HG02870 (cell line): Measurements from ENCODE around the gene RBFOX2.

Experiments
- ATAC-seq: cut with Tn5 transposase; IDR thresholded peaks from one replicate; pipeline ENCODE4 v1.9.1; 2021; ENCODE audit warnings: mild to moderate bottlenecking, moderate library complexity; ENCODE audit not compliant: unreplicated experiment

RBFOX2 gene

DNA sequence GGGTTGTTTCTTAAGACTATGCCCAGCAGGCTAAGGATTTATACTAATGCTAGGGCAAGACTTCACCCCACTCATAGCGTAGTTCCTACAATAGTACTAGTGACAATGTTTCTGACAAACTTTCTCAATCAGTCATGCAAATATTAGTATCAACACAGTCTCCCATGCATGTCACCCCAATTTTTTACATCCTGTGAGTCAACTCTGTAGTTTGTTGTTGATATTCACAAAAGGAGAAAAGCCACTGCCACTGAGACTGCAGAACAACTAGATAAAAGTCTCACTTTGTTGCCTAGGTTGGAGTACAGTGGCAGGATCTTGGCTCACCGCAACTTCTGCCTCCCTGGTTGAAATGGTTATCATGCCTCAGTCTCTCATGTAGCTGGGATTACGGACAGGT, 155.2 kb downstream of the RBFOX2 start:
- ATAC-seq, result no peak

- ATAC-seq, result no peak
These were observed 156.2 kb downstream of the RBFOX2 start for GRCh38 chr22:35872451-35872850.

DNA sequence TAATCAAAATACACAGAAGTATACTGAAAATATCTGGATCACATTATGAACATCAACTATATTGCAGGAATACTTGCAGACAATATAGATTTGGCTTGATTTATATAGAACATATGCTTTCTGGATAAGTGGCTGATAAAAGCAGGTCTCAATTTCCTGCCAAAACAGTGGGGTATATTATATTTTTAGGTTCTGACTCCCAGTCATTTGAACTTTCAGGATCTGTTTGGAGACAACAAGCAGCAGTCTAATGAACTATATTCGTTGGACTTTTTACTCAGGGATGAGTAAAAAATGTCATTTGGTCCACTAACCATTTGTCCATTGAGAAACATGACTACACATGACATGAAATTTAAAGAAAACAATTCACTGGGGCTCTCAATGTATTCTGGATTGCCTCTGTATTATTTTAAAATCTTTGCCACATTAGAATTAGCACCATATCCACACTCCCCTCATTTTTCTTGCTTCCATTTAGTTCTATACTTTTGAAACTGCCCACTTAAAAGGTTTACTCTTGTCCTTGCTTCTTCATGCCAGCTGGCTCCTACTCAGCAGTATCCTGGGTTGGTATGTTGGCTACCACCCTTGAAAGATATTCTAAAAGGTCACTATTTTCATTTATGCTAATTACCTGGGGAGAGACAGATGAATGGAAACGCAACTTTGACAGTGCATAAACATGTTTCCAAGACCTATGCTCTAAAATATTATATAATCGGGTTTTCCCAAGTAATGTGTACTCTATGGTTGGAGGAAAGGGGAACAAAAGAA, 157.9 kb downstream of the RBFOX2 start:
- ATAC-seq, result no peak

DNA sequence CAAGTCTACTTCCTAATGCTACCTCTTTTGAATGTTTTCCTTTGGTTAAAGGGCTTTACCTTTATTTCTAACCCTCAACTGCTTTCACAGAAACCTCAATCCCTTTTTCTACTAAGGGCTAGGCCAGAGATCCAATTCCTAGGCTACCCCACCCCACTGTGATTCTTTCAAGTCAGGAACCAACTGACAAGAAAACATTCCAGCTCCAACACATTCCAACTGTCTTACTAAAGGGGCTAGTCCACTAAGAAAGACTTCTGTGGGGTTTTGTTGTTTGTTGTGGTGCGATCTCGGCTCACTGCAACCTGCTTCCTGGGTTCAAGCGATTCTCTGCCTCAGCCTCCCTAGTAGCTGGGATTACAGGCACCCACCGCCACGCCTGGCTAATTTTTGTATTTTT, 159.7 kb downstream of the RBFOX2 start:
- no peak for ATAC-seq

GRCh38 chr22:35866651-35867050, 162.0 kb downstream of the RBFOX2 start:
- ATAC-seq, result no peak

- ATAC-seq, result no peak
These were observed 164.0 kb downstream of the RBFOX2 start for GRCh38 chr22:35864545-35865165.

GRCh38 chr22:35863432-35863831, 165.2 kb downstream of the RBFOX2 start:
- ATAC-seq, result no peak

GRCh38 chr22:35862697-35863096, 165.9 kb downstream of the RBFOX2 start:
- no peak for ATAC-seq

DNA sequence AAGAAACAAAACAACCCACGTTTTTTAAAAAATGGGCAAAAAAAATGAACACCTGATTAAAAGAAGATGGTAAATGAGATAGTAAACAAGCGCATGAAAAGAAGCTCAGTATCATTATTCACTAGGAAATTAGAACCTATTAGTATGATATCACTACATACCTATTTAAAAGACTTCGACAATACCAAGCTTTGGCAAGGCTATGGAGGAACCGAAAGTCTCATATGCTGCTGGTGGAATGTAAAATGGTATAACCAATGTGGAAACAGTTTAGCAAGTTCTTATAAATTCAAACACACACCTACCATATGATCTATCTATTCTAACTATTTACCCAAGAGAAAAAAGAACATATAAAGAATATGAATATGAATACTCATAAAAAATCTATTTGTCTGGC, 167.2 kb downstream of the RBFOX2 start:
- ATAC-seq, result no peak

DNA sequence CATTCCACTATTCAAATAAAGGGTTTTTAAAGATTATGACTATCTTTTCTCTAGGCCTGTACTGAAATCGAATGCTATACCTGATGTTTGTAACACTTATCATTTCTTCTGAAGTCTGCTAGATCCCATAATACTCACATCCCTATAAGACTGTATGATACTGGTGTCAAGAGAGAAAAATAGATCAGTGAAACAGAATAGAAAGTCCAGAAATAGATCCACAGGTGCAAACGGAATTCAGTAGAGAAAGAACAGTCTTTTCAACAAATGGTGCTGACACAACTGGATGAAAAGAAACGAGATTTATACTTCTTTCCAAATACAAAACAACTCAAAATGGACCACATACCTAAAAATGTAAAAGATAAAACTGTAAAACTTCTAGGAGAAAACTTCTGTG, 167.8 kb downstream of the RBFOX2 start:
- no peak for ATAC-seq

- no peak for ATAC-seq
These were observed 168.4 kb downstream of the RBFOX2 start for GRCh38 chr22:35860087-35860733.

DNA sequence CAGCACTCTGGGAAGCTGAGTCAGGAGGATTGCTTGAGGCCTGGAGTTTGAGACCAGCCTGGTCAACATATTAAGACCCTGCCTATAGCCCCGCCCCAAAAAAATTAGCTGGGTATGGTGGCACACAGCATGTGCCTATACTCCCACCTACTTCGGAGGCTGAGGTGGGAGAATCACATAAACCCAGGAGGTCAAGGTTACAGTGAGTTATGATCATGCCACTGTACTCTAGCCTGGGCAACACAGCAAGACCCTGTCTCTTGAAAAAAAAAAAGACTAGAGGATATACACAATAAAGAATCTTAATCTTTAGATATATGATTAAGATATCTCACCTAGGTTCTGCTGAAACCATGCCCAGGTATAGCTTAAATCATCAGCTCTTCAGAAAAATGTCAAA, 174.3 kb downstream of the RBFOX2 start:
- no peak for ATAC-seq

DNA sequence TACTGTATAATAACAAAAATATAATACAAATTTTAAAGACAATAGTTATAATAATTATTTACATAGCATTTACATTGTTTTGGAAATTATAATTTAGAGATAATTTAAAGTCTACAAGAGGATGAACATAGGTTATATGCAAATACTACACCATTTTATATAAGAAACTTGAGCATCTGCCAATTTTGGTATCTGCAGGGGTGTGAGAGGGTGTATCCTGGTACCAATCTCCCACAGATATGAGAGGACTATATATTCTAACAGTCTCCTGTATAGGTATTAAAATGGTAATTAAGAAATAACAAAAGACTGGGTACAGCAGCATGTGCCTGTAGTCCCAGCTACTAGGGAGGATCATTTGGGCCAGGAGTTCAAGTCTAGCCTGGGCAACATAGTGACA, 176.5 kb downstream of the RBFOX2 start:
- no peak for ATAC-seq

DNA sequence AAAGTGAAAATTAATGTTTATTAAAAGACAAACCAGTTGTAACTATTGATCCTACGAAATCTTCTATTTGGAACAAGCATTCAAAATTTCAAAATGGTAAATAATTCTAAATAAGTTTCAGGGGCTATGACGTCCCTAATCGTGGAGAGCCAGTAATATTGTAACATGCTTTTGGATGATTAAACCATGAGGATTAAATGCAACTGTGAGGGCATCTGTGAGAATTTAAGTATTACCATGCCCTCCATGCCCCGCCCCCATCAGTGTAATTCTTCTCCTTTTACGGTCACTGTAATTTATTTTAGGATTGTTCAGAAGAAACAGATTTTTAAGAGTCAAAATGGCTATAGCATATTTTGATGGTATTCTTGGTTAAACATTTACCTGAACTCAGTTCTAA, 177.8 kb downstream of the RBFOX2 start:
- ATAC-seq, result no peak

- no peak for ATAC-seq
These were observed 181.8 kb downstream of the RBFOX2 start for GRCh38 chr22:35846804-35847203.

DNA sequence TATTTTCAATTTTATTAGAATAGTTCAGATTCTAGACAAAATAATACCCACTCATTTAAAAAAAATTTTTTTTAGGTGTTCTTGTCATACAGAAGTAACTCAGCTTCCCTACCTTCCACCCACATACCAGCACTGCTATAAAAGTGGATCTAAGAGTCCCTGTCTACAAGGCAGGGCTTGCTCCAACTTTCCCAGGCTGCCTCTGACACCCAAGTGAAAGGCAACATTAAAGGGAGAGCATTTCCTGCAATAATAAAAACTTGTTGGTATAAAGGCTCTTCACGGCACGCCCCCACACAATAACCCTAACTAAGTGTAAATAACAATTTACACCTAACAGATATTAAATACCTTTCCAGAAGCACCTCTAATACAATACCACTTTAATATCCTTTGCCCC, 183.7 kb downstream of the RBFOX2 start:
- no peak for ATAC-seq

- ATAC-seq, result no peak
These were observed 185.7 kb downstream of the RBFOX2 start for GRCh38 chr22:35842954-35843353.

DNA sequence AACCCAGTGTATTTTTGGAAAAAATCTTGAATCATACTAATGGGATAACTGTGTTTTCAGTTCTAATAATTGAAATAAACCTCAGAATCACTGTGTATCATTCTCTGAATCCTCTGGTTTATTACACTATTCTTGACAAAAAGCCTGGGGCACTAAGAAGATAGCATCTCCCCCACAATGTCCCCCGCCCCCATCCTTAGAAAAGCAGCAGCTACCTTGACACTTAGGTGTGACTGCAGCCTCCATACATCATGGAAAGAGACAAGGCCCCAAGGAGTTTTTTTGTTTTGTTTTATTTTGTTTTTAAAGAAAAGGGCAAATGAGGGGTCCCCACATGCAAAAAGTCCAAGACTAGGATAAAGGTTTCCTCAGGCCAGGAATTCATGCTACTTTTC, 186.1 kb downstream of the RBFOX2 start:
- ATAC-seq, result no peak

DNA sequence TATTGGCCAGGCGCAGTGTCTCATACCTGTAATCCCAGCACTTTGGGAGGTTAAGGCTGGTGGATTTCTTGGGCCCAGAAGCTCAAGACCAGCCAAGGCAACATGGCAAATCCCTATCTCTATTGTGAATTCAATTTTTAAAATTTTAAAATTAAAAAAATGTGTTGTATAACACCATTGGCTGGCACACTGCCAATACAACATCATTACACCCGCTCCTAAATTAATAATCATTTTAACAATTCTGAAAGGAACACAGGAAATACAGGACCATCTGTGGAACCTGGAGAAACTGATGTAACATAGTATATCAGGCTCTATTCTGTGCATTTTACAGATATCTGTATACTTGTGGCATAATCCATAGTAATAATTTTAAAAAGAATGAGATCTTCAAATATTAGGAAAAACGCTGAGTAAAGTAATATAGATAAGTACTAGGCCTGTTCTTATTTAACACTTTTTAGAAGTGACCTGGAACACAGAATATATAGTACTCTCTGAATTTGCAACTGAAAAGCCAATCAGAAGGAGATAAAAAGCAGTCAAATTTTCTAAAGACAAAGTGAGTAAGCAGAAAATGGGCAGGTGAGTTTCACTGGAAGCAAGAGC, 186.6 kb downstream of the RBFOX2 start:
- ATAC-seq, result no peak

GRCh38 chr22:35840302-35840739, 188.3 kb downstream of the RBFOX2 start:
- no peak for ATAC-seq

- no peak for ATAC-seq
These were observed 188.8 kb downstream of the RBFOX2 start for GRCh38 chr22:35839841-35840301.
